Fibroblast of skin of scalp (primary cell): ENCODE results near the gene PAEP. TPM values are rescaled to one million over a fixed set of nuclear protein-coding genes. Genes with fewer than 3 reads are reported as not detected.
"Not testable (repeated sequence)": the region's sequence is repeated elsewhere in the genome, so short reads cannot be mapped to it uniquely, and the experiment has no call there.

Source experiments
- DNase-seq: peaks from one replicate; pipeline ENCODE4 v3.0.0-alpha.2; 2013
- polyA plus RNA-seq, 2 experiments: library from polyadenylated mRNA; unstranded; fragments of 120-200 nt; gene quantifications; one replicate each; pipeline ENCODE4 v1.2.1, GENCODE V29; 2013; ENCODE audit not compliant: insufficient read length in 2 of 2

The PAEP gene
- not detected for polyA plus RNA-seq (2013, experiment 1 of 2; ENCODE audit: insufficient read length)
- not detected for polyA plus RNA-seq (2013, experiment 2 of 2; ENCODE audit: insufficient read length)

DNA sequence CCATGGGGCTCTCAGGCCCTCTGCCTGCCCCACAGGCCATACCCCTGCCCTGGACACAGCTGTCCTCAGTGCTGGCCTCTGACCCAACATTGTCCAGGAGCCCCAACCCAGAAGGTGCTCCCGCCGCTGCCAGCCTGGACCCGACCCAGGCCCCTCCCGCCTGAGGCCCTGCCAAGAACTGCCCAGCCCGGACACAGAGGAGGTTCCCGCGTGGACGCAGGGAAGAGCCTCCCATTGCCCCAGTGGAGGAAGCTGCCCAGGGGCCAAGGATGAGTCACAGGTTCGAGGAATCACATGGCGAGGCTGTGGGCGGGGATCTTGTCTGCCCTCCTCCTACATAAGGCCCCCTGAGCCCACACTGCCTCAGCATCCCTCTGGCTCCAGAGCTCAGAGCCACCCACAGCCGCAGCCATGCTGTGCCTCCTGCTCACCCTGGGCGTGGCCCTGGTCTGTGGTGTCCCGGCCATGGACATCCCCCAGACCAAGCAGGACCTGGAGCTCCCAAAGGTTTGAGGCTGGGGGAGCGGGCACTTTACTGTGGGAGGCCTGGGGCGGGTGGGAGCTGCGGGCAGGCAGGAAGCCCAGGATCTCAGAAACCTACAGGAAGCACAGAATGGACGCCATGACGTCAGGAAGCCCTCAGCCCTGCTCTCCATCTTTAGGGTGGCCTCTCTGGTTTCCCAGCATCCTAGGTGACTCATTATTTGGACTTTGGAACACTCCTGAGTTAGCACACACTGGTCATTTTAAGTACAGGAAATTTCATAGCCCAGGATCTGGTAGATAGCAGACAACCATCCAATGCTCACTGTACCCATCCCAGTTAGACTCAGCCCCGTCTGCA, at the start of gene PAEP:
Gene PAEP (plus strand): TSS at position 366 of the 844 bp plus-strand sequence.
- DNase-seq, result no peak

DNA sequence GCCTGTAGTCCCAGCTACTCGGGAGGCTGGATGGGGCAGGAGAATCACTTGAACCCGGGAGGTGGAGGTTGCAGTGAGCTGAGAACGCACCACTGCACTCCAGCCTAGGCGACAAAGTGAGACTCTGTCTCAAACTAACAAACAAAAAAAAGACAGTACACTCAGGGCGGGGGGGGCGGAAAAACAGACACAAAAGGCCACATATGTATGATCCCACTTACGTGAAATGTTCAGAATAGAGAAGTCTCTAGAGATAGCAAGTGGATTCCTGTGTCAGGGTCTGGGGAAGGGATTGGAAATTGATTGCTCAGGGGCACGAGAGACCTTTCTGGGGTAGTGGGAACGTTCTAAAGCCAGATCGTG, 49.3 kb upstream of the PAEP start:
- DNase-seq, result no peak

DNA sequence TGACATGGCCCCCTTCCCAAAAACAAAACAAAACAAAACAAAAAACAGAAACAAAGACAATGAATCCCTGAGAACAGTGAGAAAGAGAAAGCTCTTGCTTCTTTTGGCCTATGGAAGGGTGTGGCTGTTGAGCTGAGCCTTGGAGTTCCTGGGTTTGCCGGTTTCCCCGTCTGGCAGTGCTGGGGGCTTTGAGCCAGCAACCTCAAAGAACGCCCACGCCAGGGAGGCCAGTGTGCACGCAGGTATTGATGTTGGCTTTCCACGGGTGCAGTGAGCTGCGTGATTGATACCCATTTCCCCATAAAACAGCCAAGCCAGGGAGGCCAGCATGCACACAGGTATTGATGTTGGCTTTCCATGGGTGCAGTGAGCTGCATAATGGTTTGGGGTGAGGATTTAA, 48.7 kb upstream of the PAEP start:
- DNase-seq, result no peak

DNA sequence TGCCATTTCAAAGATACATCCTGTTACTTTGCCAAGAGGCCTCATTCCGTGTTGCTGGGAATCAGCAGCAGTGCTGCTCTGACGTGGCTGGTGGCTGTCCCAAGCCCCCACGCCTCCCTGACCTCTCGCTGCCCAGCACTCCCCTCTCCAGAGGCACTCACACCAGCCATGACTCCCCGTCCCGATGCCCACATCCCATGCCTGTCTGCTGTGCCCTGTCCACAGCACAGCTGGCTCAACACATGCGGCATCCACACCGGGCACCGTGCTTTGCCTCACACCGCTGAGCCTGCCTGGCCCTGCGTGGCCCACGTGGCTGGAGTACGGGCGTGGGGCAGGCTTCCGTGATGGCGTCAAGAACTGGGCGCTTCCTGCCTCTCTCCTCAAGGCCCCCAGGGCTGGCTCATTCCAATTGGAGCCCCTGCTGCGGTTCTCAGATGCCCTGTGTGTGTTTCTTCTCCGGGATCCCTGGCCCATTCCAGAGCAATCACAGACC, 48.2 kb upstream of the PAEP start:
- DNase-seq, result no peak

DNA sequence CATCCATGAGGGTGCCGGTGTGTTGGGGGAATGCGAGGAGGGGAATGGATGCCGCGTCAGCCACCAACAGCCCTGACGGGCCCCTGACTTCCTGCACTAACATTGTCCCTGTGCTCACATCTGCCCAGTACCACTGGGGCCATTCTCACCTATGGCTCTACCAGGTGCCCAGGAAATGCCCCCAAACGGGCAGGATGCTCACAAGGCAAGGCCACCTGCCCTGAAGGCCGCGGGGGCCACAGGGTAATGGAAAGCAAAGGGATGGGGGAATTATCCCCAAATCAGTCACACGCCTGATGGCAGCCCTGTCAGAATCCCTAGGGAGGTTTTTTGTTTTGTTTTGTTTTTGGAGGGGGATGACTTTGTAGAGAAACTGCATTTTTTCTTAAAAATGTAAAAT, 47.6 kb upstream of the PAEP start:
- not testable (repeated sequence) for DNase-seq

DNA sequence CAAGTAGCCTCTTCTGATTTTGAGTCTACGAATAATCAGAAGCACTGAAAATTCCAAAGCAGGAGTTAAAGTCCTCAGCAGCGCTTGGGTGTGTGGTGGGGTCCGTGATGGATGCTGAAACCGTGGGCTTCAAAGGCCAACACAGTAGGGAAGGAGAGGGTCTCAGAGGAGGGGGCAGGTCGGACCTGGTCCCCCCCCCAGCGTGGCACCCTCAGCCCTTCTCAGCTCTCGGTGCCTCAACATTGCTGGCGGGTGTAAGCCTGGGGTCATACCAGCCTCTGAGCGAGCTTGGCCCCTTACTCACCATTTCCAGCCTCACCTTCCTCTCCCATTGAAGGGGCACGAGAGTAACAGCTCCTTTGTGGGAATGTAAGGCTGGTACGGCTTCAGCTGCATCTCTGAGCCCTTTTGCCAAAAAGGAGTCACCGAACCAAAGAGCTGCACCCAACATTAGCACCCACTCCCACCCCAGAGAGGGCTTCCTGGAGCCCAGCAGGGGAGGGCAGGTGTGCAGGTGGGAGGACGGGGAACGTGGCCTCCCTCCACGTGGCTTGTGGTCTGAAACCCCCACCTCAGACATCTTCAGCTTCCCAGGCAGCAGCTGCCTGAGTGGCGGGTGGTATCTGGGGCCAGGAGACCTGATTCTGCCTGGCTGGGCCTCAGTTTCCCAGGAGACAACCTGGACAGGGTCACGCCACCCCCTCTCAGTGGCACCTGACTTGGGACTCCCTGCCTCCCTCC, 47.0 kb upstream of the PAEP start:
- no peak for DNase-seq

DNA sequence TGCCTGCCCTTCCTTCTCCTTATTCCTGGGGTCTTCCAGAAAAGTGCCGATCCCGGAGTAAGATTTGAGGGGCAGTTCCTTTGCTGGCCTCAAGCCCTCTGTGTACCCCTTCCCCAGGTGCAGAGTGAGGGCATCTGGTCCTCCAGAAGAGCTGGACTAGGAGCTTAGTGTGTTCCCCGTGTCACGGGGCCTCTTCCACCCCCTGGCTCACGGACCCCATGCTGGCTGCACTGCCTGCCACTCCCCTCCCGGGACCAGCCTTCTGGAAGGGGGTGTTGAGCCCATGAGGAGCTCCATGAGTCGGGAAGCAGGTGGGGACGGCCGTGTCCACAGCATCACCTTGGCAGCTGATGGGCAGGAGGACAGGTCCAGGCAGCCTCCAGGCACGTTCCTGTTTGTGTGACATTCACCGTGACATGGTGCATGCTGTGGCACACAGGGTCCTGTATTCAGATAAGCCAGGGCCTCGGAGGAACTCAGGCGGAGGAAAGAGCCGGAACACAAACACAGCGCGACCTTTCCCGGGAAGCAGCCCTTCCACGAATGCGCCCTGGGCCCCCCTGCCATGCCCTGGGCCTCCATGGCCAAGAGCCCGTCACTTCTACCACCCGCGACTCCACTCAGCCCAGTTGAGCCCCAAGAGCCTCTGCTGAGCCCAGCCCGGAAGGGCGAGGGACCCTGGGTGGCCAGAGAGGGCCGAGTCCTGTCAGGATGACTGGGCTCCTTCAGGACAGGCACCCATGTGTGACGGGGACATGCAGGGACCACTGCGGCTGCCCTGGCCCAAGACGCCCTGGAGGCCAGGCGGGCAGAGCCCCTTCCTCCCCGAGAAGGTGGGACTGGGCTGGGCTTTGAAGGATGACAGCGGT, 46.2 kb upstream of the PAEP start:
- DNase-seq, result no peak

DNA sequence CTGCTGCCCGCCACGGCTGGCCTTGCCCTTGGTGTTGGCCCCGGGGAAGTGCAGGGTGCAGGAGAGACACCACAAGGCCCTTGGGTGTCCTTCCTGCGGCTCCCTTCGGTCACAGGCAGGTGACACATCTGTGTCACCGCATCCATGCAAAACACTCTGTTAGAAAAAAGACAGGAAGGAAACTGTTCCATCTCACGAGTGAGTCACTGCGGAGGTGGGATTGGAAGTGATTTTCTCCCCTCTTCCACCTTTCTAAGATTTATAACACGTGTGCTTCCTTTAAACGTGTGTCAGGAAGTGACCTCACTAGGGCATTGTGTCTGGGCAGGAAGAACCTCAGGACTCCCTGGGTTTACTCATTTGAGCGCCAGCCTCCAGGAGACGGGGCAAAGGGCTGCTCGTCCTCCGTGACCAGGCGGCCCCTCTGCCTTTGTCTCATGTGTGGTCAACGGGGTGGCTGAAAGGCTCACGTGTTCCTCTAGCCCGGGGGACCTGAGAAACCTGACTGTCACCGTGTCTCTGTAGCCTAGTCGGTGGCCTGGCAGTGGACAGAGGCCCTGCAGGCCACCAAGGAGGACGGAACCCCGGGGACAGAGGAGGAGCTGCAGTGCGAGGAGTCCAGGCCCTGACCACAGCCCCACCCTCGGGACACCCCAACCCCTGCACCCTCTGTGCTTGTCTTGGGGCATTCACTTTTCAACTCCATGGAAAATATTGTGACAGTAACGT, 45.3 kb upstream of the PAEP start:
- no peak for DNase-seq

DNA sequence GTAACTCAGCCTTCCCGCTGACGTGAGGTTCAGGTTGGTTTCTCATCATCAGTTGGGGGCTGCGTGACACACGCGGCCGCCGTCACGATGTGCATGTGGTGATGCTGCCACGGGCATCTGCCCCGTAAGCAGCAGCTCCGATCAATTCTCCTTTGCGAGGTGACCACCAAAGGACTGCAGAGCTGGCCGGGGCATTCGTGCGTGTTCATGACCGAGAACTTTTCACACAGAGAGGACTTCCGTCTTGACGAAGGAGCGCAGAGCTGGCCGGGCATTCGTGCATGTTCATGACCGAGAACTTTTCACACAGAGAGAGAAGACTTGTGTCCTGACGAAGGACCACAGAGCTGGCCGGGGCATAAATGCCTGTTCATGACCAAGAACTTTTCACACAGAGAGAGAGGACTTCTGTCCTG, 44.1 kb upstream of the PAEP start:
- DNase-seq, result no peak

DNA sequence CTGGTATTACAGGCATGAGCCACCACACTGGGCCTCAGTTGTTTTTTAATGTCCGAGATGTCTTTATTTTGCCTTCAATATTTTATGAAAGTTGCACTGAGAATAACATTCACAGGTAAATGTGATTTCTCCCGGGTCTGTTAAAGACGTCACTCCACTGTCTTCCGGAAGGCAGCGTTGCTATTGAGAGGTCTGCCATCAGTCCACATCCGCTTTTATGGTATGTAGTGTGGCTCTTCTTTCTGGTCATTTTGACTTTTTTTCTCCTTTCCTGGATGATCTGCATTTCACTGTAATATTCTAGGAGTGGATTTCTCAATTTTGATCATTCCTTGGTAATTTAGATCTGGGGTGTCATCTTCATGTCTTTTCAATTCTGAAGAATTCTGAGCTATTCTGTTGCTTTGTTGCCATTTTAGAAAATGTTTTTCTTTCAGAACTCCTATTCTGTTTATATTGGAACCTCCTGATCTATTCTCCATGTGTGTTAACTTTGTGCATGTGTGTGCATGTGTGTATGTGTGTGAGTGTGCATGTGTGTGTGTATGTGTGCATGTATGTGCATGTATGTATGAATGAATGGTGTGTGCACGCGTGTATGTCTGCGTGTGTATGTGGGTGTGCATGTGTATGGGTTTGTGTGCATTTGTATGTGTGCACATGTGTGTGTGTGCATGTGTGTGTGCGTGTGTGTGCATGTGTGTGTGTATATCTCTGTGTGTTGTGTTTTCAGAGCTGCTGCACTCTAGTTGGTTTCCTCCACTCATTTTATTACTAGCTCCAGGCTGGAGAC, 42.2 kb upstream of the PAEP start:
- no peak for DNase-seq

DNA sequence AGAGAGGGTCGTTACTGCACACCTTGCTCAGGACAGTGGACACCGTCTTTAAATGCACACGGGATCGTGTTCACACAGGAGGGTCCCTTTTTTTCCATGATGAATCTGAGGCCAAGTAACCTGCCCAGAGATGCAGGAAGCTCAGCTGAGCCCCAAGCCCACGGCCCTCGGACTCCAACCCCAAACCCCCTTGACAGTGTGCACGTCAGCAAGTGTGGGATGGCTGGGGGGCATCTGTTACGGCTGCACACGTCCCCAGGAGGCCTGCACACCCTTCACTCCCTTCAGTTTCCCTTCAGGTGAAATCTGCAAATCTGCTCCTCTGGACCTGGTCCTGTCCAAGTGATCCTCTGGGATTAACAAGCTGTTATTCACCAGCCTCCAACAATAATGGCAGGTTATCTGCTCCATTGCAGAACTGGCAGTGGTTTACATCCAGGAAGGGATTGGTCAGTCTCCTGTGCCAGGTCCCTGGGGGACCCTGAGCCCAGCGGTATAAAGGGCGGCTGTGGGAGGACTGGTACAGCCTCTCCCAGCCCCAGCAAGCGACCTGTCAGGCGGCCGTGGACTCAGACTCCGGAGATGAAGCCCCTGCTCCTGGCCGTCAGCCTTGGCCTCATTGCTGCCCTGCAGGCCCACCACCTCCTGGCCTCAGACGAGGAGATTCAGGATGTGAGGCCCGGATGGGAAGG, 40.5 kb upstream of the PAEP start, which contains the start of gene LCN1:
Gene LCN1 (plus strand): TSS at position 525 of the 692 bp plus-strand sequence. CDS start 58 bp downstream, at position 583.
- no peak for DNase-seq

DNA sequence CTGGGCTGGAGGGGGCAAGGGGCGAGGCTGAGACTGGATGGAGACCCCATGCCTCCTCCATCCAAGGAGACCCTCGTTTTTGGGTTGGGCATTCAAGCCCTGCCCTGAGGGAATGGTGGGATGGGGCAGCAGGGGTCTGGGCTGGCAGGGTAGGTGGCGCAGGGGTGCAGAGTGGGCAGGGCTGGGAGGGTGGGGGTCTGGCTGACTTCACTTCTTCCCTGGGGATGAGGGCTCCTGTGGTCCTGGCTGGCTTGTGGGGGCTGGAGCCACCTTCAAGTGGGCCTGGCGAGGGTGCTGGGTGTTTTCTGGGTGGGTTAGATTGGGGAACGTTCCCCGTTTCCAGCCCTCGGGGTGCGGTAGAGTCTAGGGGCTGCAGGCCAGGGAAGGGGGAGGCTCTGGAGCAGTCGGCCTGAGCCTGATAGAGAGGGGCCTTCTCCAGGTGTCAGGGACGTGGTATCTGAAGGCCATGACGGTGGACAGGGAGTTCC, 39.9 kb upstream of the PAEP start:
- no peak for DNase-seq

DNA sequence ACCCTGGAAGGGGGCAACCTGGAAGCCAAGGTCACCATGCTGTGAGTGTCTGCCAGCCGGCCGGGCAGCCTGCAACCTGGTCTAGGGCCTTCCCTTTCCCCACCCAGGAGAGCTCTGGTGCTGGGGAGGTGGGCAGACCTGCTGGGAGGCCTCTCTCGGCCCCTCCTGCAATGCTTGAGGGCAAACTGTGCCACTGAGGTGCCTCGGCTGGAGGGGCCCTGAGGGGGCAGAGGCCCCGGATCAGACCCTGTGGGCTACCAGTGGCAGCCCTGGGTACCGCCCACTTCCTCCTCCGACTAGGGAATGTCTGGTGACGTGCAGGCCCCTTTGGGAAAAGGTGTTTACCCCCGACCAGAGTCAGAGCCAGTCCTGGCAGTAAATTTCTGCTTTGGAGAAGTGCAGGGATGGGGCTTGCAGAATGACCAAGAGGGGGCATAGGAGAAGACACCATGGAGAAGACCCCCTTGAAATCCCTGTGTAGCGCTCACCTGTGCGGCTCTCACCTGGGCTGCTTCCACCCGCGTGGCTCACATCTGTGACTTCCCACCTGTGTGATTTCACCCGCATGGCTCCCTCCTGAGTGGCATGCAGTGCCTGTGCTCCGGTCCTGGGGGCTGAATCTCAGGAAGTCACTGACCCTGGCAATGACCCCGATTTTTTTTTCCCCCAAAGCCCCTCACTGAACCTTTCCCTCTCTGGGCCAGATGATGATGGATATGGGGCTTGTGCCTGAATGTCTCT, 39.2 kb upstream of the PAEP start:
- DNase-seq, result no peak

DNA sequence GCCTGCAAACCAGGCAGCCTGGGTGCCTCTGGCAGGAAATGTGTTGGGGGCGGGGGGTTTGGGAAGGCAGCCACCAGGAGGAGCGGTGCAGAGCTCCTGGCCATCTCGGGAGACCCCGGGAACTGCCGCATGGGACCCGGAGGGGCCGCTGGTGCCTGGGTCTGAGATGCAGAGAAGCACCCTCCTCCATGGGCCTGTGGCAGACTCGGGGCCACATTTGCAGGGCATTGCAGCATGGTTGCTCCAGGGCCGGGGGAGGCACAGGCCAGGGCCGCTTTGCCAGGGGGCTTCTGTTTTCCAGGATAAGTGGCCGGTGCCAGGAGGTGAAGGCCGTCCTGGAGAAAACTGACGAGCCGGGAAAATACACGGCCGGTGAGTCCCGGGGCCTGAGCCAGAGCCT, 38.6 kb upstream of the PAEP start:
- no peak for DNase-seq

DNA sequence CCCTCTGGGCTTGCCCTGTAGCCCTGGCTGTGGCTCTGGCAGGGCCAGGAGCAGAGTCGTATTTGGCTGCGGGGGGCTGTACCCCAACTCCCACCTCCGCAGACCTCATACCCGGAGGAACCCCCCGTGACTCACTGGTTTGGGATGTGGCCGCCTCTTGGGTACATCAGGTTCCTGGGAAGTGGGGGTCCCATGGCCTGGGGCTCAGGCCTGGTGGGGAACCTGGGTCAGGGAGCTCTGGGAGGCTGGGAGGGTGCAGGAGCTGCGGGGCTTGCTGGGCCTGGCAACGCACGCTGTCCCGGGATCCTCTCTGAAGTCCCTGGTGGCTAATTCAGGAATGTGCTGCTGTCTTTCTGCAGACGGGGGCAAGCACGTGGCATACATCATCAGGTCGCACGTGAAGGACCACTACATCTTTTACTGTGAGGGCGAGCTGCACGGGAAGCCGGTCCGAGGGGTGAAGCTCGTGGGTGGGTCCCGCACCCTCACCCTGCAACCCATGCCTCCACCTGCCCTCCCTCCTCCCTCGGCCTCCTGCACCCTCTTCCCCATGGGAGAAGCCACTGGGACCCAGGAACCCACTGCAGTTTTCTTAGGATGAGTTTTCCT, 37.9 kb upstream of the PAEP start:
- DNase-seq, result no peak

DNA sequence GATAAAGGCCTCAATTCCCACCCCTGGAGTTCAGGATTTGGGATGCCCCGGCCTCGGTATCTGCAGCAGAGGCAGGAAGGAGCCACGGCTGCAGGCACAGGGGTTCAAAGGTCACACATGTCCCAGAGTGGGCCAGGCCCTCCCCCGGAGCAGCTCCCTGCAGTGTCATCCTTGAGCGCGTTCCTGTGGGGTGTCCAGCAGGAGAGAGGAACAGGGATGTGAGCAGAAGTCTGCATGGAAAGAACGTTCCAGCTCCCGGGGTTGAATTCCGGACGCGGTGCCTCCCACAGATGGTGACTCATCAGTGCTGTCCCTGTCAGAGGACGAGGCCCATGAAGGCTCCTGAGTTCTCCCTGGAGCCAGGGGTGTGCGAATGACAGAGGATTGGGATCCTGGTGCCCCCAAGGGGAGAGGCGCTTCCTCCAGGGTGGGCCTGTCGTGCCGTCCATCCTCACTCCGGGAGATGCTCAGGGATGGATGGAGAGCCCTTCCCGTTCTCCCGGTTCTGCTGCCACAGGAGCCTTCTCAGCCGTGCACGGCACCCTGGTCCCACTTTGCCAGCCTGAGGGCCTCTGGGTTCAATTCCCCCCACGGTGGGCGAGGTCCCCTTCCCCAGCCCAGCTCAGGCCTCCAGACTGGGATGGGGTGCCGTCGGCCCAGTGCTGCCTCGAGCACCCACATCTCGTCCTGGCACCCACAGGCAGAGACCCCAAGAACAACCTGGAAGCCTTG, 37.3 kb upstream of the PAEP start:
- peak; percentile 37 for DNase-seq

DNA sequence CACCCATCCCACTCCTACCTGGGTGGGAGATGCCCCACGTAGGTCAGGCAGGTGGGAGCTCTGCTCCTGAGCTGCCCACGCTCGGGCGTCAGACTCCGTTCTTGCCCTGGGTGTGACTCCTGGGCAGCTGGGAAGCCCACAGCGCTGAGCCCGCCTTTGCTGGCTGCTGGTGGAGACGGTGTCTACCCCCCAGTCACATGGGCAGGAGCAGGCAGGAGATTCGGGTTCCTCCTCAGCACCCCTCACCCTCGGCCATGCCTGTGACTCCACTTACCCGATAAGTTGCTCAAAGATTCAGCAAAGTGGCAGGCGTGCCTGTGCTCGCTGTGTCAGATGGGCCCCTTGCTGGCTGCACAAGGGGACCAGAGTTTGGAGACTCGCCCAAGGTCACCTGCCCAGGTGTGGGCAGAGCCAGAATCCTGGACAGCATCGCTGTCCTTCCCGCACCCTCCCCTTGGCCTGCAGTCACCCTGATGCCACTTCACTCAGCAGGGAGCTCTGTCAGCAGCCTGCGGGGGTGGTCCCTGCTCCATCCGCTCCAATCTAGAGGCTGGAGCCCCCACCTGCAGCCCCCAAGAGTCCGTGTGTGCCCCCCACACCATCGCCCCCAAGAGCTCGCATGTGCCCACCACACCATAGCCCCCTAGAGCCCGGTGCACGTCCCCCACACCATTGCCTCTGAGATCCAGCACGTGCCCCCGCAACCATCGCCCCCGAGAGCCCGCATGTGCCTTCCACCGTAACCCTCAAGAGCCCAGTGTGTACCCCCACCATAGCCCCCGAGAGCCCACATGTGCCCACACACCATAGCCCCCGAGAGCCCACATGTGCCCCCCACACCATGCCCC, 36.1 kb upstream of the PAEP start:
- DNase-seq, result no peak
